Measurements from ENCODE around the gene RGS6.

RGS6 gene

DNA sequence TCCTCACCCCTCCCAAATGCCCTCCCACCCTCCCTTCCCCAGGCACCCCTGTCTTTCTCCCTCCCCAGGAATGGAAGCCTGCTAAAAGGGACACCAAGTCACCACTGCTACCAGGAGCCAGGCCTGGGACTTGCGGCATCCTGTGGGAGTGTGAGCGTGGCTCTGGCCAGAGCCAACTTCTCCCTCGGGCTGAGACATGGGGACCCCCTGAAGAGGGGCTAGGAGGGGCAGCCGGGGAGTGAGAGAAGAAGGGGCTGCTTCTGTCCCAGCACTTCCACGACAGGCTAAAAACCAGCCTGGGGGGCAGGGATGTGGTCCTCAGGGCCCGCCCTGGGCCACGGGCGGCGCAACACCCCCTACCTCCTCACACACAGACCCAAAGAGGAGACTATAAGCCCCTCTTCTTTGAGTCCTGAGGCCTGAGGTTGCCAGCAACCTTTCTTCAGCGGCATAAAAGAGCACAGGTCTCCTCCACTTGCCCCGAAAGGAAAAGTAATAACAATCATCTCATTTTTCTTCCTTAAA lies 682.7 kb downstream of the RGS6 start:
- DNase-seq = no peak

GRCh38 chr14:72615451-72616121 lies 683.4 kb downstream of the RGS6 start:
- peak; percentile 39 for DNase-seq

Measured in left hindlimb (tissue), 1 donor.